Stimulated activated CD8-positive, alpha-beta memory T cell treated with anti-CD3 and anti-CD28 coated beads, Interleukin-15, amount 100 ng/mL, for 1 hour (primary cell): ENCODE measurements around the gene SH2D4B.
"Not testable (repeated sequence)": the region's sequence is repeated elsewhere in the genome, so short reads cannot be mapped to it uniquely, and the experiment has no call there.

Source experiments
- DNase-seq: peaks from one replicate; pipeline ENCODE4 v3.0.0-alpha.2; 2020; ENCODE audit warnings: low read depth

Gene SH2D4B

GRCh38 chr10:80542652-80543318 lies 5.1 kb downstream of the SH2D4B start:
- DNase-seq = no peak

GRCh38 chr10:80543319-80543672 lies 5.6 kb downstream of the SH2D4B start:
- DNase-seq = not testable (repeated sequence)

GRCh38 chr10:80544316-80544953 lies 6.7 kb downstream of the SH2D4B start:
- no peak for DNase-seq

- DNase-seq = no peak
Measured at GRCh38 chr10:80545258-80545881, 7.7 kb downstream of the SH2D4B start.

- no peak for DNase-seq
Measured at GRCh38 chr10:80552151-80552646, 14.5 kb downstream of the SH2D4B start.

GRCh38 chr10:80553436-80553835 lies 15.7 kb downstream of the SH2D4B start:
- no peak for DNase-seq

GRCh38 chr10:80554050-80554449 lies 16.3 kb downstream of the SH2D4B start:
- no peak for DNase-seq

- no peak for DNase-seq
Measured at GRCh38 chr10:80555415-80555814, 17.7 kb downstream of the SH2D4B start.

GRCh38 chr10:80561950-80562349 lies 24.2 kb downstream of the SH2D4B start:
- DNase-seq = no peak

GRCh38 chr10:80567292-80567691 lies 29.6 kb downstream of the SH2D4B start:
- DNase-seq = no peak

- no peak for DNase-seq
Measured at GRCh38 chr10:80569131-80569895, 31.6 kb downstream of the SH2D4B start.

- no peak for DNase-seq
Measured at GRCh38 chr10:80571352-80571751, 33.6 kb downstream of the SH2D4B start.

GRCh38 chr10:80579181-80579763 lies 41.6 kb downstream of the SH2D4B start:
- no peak for DNase-seq

- DNase-seq = no peak
Measured at GRCh38 chr10:80579849-80580637, 42.3 kb downstream of the SH2D4B start.

GRCh38 chr10:80580638-80581468 lies 43.2 kb downstream of the SH2D4B start:
- no peak for DNase-seq

GRCh38 chr10:80581469-80581835 lies 43.8 kb downstream of the SH2D4B start:
- DNase-seq = no peak

GRCh38 chr10:80582286-80582960 lies 44.7 kb downstream of the SH2D4B start:
- no peak for DNase-seq

- DNase-seq = no peak
Measured at GRCh38 chr10:80583685-80584084, 46.0 kb downstream of the SH2D4B start.

GRCh38 chr10:80585812-80586211 lies 48.1 kb downstream of the SH2D4B start:
- DNase-seq = no peak

GRCh38 chr10:80588546-80588945 lies 50.8 kb downstream of the SH2D4B start:
- no peak for DNase-seq
